Activated B cell treated with CpG ODN at 0.5 μM for 24 hours (primary cell): ENCODE results near the gene SLCO3A1. TPM values are rescaled to one million over a fixed set of nuclear protein-coding genes. Genes with fewer than 3 reads are reported as not detected.

Experiments
- ATAC-seq: fragments of 200-7000 bp; cut with Tn5 transposase; one replicate; pipeline ENCODE4 v1.10.0; 2021; ENCODE audit warnings: low read depth, mild to moderate bottlenecking, moderate library complexity
- CTCF ChIA-PET: fragments of 350-600 bp; sonication (Branson Sonifier 250); formaldehyde crosslinking; loops from one replicate; lab custom pipeline; 2021; ENCODE audit warnings: antibody characterized with exemption; lab: Charles Lee
- POLR2A ChIA-PET: fragments of 350-600 bp; sonication (Branson Sonifier 250); formaldehyde crosslinking; loops from one replicate; lab custom pipeline; 2021; ENCODE audit warnings: antibody characterized with exemption; lab: Charles Lee
- DNase-seq: peaks from one replicate; pipeline ENCODE4 v3.0.0; 2022
- H3K27ac Mint-ChIP-seq: one replicate; pipeline ENCODE4 v1.8.0; 2020; ENCODE audit warnings: mixed read lengths
- H3K27me3 Mint-ChIP-seq: one replicate; pipeline ENCODE4 v1.8.0; 2021; ENCODE audit warnings: mixed read lengths
- H3K36me3 Mint-ChIP-seq: one replicate; pipeline ENCODE4 v1.8.0; 2021; ENCODE audit warnings: low read depth, mixed read lengths
- H3K4me1 Mint-ChIP-seq: one replicate; pipeline ENCODE4 v1.8.0; 2021; ENCODE audit warnings: mixed read lengths
- H3K4me3 Mint-ChIP-seq: one replicate; pipeline ENCODE4 v1.8.0; 2020; ENCODE audit warnings: mild to moderate bottlenecking, mixed read lengths
- H3K9me3 Mint-ChIP-seq: one replicate; pipeline ENCODE4 v1.8.0; 2020; ENCODE audit warnings: mixed read lengths
- intact Hi-C: fragments of 100-400 bp; cut with micrococcal nuclease; formaldehyde crosslinking; loops from one replicate; pipeline ENCODE4 v1.15.1; 2024
- total RNA-seq: library from RNA; stranded (reverse); gene quantifications from 2 replicates; pipeline ENCODE4 v1.2.3, GENCODE V29; 2022
- TF ChIP-seq, protein P1 (sequence below): fragments of 200-600 bp; IDR thresholded peaks from one replicate; pipeline ENCODE4 v1.8.0; 2022; ENCODE audit warnings: antibody characterized with exemption, mild to moderate bottlenecking

The SLCO3A1 gene
- total RNA-seq, 1 donor from 2014 or later: 0.82 TPM

GRCh38 chr15:91887921-91888373 is 34.4 kb downstream of the SLCO3A1 start:
- no peaks in the 10 kb centered on the region for H3K9me3 Mint-ChIP-seq
- ATAC-seq (no peak), DNase-seq (no peak)
- TF ChIP-seq, protein P1, sequence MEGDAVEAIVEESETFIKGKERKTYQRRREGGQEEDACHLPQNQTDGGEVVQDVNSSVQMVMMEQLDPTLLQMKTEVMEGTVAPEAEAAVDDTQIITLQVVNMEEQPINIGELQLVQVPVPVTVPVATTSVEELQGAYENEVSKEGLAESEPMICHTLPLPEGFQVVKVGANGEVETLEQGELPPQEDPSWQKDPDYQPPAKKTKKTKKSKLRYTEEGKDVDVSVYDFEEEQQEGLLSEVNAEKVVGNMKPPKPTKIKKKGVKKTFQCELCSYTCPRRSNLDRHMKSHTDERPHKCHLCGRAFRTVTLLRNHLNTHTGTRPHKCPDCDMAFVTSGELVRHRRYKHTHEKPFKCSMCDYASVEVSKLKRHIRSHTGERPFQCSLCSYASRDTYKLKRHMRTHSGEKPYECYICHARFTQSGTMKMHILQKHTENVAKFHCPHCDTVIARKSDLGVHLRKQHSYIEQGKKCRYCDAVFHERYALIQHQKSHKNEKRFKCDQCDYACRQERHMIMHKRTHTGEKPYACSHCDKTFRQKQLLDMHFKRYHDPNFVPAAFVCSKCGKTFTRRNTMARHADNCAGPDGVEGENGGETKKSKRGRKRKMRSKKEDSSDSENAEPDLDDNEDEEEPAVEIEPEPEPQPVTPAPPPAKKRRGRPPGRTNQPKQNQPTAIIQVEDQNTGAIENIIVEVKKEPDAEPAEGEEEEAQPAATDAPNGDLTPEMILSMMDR: no peak
- intact Hi-C loops: loop anchor here (5.0 kb wide), 1 partner anchor 189 kb away; no protein-coding TSS in a partner anchor
- H3K4me3 Mint-ChIP-seq: no peak overlapping the region
- no peaks in the 10 kb centered on the region for H3K27me3 Mint-ChIP-seq
- ChIA-PET POLR2A (no interaction called here), CTCF (no interaction called here)
- no peaks in the 10 kb centered on the region for H3K4me1 Mint-ChIP-seq
- H3K27ac Mint-ChIP-seq: no peak overlapping the region
- no peaks in the 10 kb centered on the region for H3K36me3 Mint-ChIP-seq

- ATAC-seq: no peak
- intact Hi-C loops: loop anchor here (1.0 to 5.0 kb wide), 2 partner anchors 35 to 188 kb away; no protein-coding TSS in a partner anchor
- H3K27me3 Mint-ChIP-seq: no peaks in the 10 kb centered on the region
- H3K4me3 Mint-ChIP-seq: no peak overlapping the region
- peaks cover 10% of the 10 kb centered on the region for H3K9me3 Mint-ChIP-seq
- no peaks in the 10 kb centered on the region for H3K36me3 Mint-ChIP-seq
- CTCF ChIA-PET: no interaction called here
- DNase-seq: no peak
- no peaks in the 10 kb centered on the region for H3K4me1 Mint-ChIP-seq
- H3K27ac Mint-ChIP-seq: no peak overlapping the region
- POLR2A ChIA-PET: no interaction called here
- TF ChIP-seq, protein P1: no peak
Measured at GRCh38 chr15:91889111-91889815, 35.8 kb downstream of the SLCO3A1 start.

DNA sequence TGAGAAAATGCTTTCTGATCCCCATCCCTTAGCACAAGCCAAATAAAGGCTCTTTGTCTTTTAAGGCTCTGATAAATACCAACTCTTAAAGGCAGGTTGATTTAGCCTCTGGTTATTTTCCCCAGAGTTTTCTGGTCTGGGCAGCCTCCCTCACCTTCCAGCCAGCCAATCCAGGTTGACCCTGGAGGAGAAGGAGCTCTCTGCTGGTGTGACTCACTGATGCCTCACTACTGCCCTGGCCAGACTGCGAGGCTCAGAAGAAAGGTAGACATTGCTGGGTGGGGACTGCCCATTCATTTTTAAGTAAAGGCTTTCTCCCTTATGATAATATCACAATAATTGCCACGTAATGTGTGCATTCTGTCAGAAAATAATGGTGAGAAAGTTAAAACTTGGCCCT is 37.1 kb downstream of the SLCO3A1 start:
- H3K36me3 Mint-ChIP-seq: no peaks in the 10 kb centered on the region

GRCh38 chr15:91891101-91891500 is 37.6 kb downstream of the SLCO3A1 start:
- peaks cover 10% of the 10 kb centered on the region for H3K9me3 Mint-ChIP-seq
- TF ChIP-seq, protein P1: no peak
- ChIA-PET CTCF (no interaction called here), POLR2A (no interaction called here)
- no peak overlapping the region for H3K27ac Mint-ChIP-seq
- H3K4me3 Mint-ChIP-seq: no peak overlapping the region
- no peak for DNase-seq
- no peaks in the 10 kb centered on the region for H3K36me3 Mint-ChIP-seq
- no peaks in the 10 kb centered on the region for H3K4me1 Mint-ChIP-seq
- intact Hi-C loops: no loop called here
- ATAC-seq: no peak
- no peaks in the 10 kb centered on the region for H3K27me3 Mint-ChIP-seq

More for the DNA sequence above, 37.1 kb downstream of the SLCO3A1 start:
- no peak for ATAC-seq
- ChIA-PET CTCF (no interaction called here), POLR2A (no interaction called here)
- TF ChIP-seq, protein P1: no peak
- no peaks in the 10 kb centered on the region for H3K27me3 Mint-ChIP-seq
- peaks cover 10% of the 10 kb centered on the region for H3K9me3 Mint-ChIP-seq
- H3K4me1 Mint-ChIP-seq: no peaks in the 10 kb centered on the region
- DNase-seq: no peak
- no peak overlapping the region for H3K4me3 Mint-ChIP-seq
- intact Hi-C loops: no loop called here
- no peak overlapping the region for H3K27ac Mint-ChIP-seq

DNA sequence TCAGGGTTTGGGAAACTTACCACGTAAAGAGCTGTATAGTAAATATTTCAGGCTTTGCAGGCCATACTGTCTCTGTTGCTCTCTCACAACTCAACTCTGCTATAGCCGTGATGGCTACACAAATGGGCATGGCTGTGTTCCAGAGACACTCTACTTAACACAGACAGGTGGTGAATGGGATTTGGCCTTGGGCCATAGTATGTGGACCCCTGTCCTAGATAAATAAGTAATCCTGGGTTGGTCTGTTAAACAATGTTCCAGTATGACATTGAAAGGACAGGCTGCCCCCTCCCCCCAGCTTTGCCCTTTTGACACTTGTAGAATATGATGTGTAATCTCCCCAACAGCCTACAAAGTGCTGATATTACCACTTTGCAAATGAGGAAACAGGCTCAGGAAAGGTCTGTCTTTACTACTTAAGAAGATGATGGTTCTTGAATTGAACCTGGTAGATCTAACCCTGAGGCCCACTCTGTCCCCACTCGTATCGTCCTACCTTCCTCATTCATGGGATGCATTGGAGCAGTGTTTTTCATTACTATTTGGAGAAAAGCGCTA is 38.4 kb downstream of the SLCO3A1 start:
- no peaks in the 10 kb centered on the region for H3K27me3 Mint-ChIP-seq

More for the DNA sequence above, 38.4 kb downstream of the SLCO3A1 start:
- DNase-seq (no peak), ATAC-seq (no peak)
- no peaks in the 10 kb centered on the region for H3K4me1 Mint-ChIP-seq
- H3K9me3 Mint-ChIP-seq: peaks cover 10% of the 10 kb centered on the region
- intact Hi-C loops: no loop called here
- no peak overlapping the region for H3K4me3 Mint-ChIP-seq
- ChIA-PET POLR2A (no interaction called here), CTCF (no interaction called here)
- no peak overlapping the region for H3K27ac Mint-ChIP-seq
- TF ChIP-seq, protein P1: no peak
- no peaks in the 10 kb centered on the region for H3K36me3 Mint-ChIP-seq
